ENCODE measurements around the gene INTS6.
A peak's percentile ranks its signal among the peaks of the same experiment; 100 is the strongest.

Gene INTS6, protein sequence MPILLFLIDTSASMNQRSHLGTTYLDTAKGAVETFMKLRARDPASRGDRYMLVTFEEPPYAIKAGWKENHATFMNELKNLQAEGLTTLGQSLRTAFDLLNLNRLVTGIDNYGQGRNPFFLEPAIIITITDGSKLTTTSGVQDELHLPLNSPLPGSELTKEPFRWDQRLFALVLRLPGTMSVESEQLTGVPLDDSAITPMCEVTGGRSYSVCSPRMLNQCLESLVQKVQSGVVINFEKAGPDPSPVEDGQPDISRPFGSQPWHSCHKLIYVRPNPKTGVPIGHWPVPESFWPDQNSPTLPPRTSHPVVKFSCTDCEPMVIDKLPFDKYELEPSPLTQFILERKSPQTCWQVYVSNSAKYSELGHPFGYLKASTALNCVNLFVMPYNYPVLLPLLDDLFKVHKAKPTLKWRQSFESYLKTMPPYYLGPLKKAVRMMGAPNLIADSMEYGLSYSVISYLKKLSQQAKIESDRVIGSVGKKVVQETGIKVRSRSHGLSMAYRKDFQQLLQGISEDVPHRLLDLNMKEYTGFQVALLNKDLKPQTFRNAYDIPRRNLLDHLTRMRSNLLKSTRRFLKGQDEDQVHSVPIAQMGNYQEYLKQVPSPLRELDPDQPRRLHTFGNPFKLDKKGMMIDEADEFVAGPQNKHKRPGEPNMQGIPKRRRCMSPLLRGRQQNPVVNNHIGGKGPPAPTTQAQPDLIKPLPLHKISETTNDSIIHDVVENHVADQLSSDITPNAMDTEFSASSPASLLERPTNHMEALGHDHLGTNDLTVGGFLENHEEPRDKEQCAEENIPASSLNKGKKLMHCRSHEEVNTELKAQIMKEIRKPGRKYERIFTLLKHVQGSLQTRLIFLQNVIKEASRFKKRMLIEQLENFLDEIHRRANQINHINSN

DNA sequence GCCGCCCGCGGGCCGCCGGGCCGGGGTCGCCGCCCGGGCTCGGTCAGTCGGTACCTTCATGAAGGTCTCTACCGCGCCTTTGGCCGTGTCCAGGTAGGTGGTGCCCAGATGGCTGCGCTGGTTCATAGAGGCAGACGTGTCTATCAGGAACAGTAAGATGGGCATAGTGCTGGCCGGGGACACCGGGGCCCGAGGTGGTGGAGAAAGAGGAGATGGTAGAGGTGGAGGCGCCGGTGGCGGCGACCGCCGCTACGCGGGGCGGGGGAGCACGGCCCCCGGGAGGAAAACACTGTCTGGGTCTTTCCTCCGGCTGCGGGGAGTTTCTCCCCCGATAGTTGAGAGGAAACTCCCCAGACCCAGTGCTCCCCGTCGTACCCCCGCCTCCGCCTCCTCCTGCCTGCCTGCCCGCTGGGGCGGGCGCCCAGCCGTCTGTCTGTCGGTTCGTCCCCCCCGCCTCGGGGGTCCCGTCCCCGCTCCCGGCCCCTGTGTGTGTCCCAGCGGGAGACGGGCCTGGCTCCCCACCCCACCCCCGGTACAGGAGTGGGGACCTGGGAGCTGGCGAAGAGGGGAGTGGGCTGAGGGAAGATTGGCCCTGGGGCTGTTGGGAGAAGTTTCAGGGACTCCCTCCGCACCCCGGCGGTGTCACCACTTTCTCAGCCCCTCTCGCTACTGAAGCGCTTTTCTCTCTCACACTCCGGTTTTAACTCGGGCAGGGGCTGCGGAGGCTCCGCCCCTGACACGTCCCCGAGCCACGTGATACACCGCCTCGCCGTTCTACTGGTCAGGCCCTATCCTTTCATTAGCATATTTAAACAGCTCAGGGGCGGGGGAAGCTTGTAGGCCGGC is at the start of gene INTS6:
TSS of gene INTS6 (minus strand) at position 676 of the 846 bp plus-strand sequence. CDS start at position 165, 511 bp downstream.
- peak; percentile 94 for DNase-seq

- DNase-seq: no peak
Measured at GRCh38 chr13:51502153-51502651, 49.4 kb upstream of the INTS6 start.

DNA sequence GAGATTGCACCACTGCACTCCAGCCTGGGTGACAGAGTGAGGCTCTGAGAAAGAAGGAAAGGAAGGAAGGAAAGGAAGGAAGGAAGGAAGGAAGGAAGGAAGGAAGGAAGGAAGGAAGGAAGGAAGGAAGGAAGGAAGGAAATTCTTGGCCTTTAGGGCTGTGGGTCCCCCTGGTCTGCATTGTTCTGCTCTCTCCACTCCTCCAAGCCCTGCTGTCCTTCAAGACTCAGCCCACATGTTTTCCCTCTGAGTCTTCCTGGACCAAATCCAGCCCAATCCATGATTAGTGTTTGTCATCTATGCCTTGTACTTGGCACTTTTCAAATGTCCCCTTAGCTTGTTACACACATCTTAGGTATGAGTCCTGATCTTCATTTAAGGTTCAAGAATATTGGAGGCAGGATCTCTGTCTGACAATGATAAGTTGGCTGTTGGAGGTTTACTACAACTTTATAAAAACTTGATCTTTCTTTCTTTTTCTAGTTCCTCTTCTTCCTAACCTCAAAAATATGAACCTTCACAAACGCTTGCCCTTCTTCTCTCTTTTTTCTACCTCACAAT is 48.8 kb upstream of the INTS6 start:
- DNase-seq: no peak

GRCh38 chr13:51501096-51501495 is 48.3 kb upstream of the INTS6 start:
- no peak for DNase-seq

- no peak for DNase-seq
Measured at GRCh38 chr13:51500687-51501086, 47.9 kb upstream of the INTS6 start.

- no peak for DNase-seq
Measured at GRCh38 chr13:51499841-51500240, 47.0 kb upstream of the INTS6 start.

DNA sequence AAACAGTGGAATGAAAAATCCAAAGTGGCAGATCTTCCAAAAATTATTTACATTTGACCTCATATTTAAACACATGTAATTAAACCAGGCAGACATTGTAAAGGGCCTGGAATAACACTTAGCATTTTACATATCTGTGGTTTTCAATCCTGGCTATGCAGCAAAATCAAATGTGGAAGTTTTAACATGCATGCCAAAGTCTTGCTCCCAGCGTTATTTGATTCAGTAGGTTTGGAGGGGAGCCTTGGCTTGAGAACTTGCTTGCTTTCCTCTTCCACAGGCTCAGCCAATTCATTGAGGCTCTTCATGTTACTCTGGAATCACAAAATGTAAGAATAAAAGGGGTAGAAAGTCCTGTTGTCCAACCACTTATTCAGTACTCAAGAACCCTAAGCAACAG is 42.5 kb upstream of the INTS6 start:
- DNase-seq: no peak

DNA sequence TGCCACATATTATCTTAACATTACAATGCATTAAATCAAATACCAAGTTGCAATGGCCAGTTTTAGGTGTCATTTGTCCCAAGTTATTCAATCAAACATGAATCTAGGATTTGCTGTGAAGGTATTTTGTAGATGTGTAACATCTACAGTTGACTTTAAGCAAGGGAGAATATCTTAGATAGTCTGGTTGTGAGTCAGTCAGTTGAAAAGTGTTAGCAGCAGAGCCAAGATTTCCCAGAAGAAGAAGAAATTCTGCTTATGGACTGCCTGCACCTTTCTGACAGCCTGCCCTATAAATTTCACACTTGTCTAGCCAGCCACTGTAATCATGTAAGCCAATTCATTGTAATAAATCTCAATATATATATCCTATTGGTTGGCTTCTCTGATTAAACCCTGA is 41.3 kb upstream of the INTS6 start:
- DNase-seq: no peak

- DNase-seq: no peak
Measured at GRCh38 chr13:51488212-51488611, 35.4 kb upstream of the INTS6 start.

DNA sequence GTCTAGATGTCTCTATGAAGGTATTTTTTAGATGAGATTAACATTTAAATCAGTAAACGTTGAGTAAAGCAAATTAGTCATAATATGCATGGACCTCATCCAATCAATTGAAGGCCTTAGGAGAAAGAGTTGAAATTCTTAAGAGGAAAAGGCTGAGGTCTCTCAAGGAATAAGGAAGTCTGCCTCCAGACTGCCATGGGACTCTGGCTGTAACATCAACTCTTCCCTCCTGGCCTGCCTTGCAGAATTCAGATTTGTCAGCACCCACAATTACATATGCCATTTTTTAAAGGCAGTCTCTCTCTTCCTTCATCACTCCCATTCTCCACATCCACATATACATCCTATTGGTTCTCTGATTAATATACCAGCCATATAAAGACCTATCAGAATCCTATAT is 28.8 kb upstream of the INTS6 start:
- no peak for DNase-seq

DNA sequence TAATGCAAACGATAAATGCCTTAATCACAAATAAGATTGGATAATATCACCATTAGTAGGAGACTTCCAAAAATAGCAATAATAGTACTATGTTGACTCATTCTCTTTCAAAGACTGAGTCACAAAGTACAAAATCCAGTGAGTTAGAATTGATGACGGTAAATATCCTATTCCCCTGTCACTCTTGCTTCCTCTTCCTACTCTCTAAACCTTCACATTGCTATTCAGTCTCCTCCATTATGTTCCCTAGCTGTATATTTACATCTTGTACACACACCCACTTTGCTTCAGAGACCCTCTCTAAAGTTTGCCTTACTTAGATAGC is 26.3 kb upstream of the INTS6 start:
- DNase-seq: no peak

DNA sequence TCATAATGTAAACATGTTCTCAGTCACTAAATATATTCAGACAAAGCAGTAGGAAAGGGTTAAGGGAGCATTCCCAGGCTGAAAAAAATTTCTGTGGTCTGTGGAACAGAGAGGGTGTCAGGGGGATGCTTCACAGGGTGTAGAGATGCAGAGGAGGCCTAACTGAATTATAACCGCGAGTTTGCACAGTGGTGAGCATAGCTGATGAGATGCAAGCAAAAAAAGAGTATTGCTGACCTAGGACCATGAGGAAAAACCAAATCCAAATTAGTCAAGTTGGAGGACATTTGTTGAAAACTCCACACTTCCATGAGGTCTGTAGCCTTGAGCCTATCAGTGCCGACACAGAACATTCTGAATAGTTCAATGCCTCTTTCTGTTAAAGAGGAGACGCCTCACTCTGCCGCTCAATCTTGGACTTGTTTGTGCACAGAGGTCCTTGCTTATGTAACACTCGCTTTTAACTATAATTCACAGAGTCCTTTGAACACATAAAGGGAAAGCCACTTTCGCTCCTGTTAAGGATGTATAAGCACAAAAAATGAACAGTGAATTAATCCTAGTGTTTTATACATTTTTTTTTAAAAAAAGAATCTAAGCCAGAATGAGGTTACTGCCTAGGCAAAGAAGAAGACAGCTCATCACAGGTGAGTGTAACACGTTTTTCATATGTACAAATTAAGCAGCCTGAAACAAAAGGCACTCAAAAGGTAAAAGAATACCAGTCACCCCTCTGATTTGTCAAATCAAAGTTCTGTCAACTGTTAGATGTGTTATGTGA is 25.8 kb upstream of the INTS6 start:
- DNase-seq: no peak

DNA sequence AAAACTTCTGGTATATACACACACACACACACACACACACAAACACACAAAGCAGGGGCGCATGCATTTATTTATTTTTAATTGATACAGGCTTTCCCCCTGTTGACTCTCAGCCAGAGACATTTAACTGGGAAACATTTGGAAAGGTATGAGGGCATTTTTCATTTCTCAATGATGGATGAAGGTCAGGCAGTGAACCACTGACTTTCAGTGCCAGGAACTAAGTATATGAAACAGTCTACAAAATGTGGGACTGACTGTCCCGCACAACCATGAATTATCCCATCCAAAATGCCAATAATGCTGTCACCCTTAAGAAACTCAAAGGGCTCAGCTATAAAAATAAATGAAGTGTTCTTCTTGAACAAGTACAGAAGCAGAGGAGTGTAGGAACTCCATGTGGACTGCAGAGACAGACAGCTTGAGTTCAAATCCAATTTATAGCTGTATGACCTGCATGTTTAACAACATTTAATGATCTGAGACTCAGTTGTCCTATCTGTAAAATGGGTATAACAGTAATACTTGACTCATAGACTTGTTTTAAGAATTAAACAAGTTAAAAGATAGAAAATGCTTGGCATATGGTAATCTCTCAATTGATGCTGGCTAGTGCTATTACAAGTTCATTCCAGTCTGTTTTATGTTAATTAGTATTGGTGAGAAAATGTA is 25.0 kb upstream of the INTS6 start:
- DNase-seq: no peak

GRCh38 chr13:51477149-51477548 is 24.3 kb upstream of the INTS6 start:
- DNase-seq: no peak

GRCh38 chr13:51475727-51476501 is 23.1 kb upstream of the INTS6 start:
- no peak for DNase-seq

- no peak for DNase-seq
Measured at GRCh38 chr13:51469790-51470189, 17.0 kb upstream of the INTS6 start.

- DNase-seq: no peak
Measured at GRCh38 chr13:51467730-51468129, 14.9 kb upstream of the INTS6 start.

- DNase-seq: no peak
Measured at GRCh38 chr13:51465124-51465523, 12.3 kb upstream of the INTS6 start.

GRCh38 chr13:51457086-51457815 is 4.4 kb upstream of the INTS6 start:
- no peak for DNase-seq

GRCh38 chr13:51456510-51456909 is 3.7 kb upstream of the INTS6 start:
- no peak for DNase-seq

Measured in NCI-H1105 treated with DMSO at 0.1 percent for 48 hours (cell line).